ENCODE measurements around the gene DDAH1.

DNA sequence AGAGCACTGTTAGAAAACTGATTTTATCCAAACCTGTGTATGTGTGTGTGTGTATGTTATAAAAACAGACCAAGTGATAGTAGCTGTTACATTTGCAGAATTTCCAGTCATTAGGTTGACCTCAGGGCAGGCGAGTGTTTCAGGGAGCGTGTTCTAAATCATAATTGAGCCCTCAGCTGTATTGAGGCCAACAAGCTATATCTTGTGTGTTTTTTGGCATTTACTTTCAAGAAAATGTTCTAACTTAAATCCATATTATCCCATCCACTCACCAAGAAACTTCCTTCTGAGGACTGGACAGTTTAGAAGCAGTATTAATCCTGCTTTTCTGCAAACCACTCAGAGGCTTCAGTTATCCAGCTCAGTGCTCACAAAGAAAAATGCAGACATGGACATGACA lies 12.0 kb downstream of the DDAH1 start:
- TF ChIP-seq, protein P1, sequence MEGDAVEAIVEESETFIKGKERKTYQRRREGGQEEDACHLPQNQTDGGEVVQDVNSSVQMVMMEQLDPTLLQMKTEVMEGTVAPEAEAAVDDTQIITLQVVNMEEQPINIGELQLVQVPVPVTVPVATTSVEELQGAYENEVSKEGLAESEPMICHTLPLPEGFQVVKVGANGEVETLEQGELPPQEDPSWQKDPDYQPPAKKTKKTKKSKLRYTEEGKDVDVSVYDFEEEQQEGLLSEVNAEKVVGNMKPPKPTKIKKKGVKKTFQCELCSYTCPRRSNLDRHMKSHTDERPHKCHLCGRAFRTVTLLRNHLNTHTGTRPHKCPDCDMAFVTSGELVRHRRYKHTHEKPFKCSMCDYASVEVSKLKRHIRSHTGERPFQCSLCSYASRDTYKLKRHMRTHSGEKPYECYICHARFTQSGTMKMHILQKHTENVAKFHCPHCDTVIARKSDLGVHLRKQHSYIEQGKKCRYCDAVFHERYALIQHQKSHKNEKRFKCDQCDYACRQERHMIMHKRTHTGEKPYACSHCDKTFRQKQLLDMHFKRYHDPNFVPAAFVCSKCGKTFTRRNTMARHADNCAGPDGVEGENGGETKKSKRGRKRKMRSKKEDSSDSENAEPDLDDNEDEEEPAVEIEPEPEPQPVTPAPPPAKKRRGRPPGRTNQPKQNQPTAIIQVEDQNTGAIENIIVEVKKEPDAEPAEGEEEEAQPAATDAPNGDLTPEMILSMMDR (IDR thresholded peaks at IDR 0.05) = no peak
- no peak for TF ChIP-seq POLR2A (IDR thresholded peaks at IDR 0.05)

Measured in body of pancreas (tissue), 4 donors.